Spleen (tissue), 7 donors: ENCODE results near the gene CPNE2.

Experiments
- CTCF ChIP-seq, 11 experiments: fragments of 200-600 bp in 7 of 11; fragments of 450-650 bp in 4 of 11; sonication (generic) in 4 of 11; IDR thresholded peaks in 8 of 11; conservative IDR thresholded peaks in 3 of 11; 1 replicate in 7 of 11; 2 replicates in 4 of 11; pipeline versions ENCODE4 v1.4.0 to v1.8.0; 2016 to 2021; ENCODE audit warnings: antibody characterized with exemption in 11 of 11, inconsistent platforms in 4 of 11, mild to moderate bottlenecking in 1 of 11
- POLR2AphosphoS5 ChIP-seq, 3 donors: sonication (generic); formaldehyde crosslinking; IDR thresholded peaks; one replicate each; pipeline ENCODE4 v1.5.1; 2017; ENCODE audit warnings: antibody characterized with exemption in 3 of 3
- donor health status: DM: no; HTN: no; CAD: no; lungs with moderate emphysema.
- donor health status: DM: no; HTN: no; CAD: no.
- donor health status: DM: no; HTN: no; CAD: no.

GRCh38 chr16:57045694-57046381 lies 46.5 kb upstream of the CPNE2 start:
- TF ChIP-seq CTCF (IDR thresholded peaks at IDR 0.05 in 8 of 11, conservative IDR thresholded peaks at IDR 0.05 in 3 of 11) (peak; percentile 34 to 78 (median 60)), POLR2AphosphoS5 (IDR thresholded peaks at IDR 0.05) (peak; percentile 48 to 64 (median 54))
